Activated naive CD8-positive, alpha-beta T cell (primary cell): ENCODE data around the gene TSPAN32.
"Not testable (repeated sequence)": the region's sequence is repeated elsewhere in the genome, so short reads cannot be mapped to it uniquely, and the experiment has no call there.

ENCODE experiments used
- H3K27ac Mint-ChIP-seq: one replicate; pipeline ENCODE4 v1.8.0; 2021; ENCODE audit warnings: mixed read lengths
- H3K27me3 Mint-ChIP-seq: one replicate; pipeline ENCODE4 v1.8.0; 2021; ENCODE audit warnings: mixed read lengths
- H3K36me3 Mint-ChIP-seq: one replicate; pipeline ENCODE4 v1.8.0; 2021; ENCODE audit warnings: mixed read lengths
- H3K4me1 Mint-ChIP-seq: one replicate; pipeline ENCODE4 v1.8.0; 2021; ENCODE audit warnings: low read depth, mixed read lengths
- H3K4me3 Mint-ChIP-seq: one replicate; pipeline ENCODE4 v1.8.0; 2021; ENCODE audit warnings: mild to moderate bottlenecking, mixed read lengths
- H3K9me3 Mint-ChIP-seq: one replicate; pipeline ENCODE4 v1.8.0; 2021; ENCODE audit warnings: low read depth, mixed read lengths

TSPAN32 gene

DNA sequence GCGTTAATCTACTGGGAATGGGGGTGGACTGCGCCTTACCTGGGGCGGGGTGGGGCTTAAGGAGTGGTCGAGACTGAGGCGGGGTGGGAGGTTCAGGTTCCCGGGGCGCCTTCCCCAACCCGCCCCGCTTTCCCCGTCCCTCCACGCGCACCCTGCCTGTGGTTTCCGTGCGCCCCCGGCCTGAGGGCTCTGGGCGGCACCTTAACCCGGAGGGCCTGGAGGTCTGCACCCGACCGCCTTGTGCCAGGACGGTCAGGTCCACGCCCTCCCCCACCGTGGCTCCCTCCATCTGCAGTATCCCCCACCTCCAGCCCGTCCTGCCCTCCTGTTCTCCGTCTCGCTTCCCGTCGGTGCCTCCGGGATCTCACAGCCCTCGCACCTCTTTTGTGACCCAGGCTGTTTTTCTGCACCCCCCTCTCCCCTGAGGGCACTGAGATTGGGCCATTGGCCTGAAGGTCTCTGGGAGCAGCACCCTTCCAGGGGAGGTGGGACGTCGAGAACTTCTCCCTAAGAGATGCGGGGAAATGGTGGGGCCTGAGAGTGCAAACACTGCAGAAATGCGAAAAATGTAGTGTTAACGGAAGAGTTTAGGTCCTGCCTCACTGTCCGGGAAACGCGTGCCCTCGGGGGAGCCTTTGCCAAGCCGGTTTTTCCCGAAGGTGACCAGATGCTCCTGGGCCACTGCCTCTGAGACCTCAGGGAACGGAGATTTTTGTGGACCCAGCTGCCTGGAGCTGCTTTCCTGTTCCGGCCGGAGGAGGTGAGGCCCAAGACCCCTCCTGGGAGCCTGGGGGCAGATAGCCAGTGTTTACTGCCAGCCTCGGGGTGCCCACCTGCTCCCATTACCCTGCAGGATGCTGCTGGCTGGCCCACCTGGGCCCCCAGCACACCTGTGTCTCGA, 30.2 kb upstream of the TSPAN32 start:
- Mint-ChIP-seq H3K4me1 (peaks cover 13% of the 10 kb centered on the region), H3K36me3 (no peaks in the 10 kb centered on the region), H3K4me3 (peak overlapping the region; percentile 20), H3K27me3 (peaks cover 3% of the 10 kb centered on the region), H3K27ac (no peak overlapping the region), H3K9me3 (no peaks in the 10 kb centered on the region)

DNA sequence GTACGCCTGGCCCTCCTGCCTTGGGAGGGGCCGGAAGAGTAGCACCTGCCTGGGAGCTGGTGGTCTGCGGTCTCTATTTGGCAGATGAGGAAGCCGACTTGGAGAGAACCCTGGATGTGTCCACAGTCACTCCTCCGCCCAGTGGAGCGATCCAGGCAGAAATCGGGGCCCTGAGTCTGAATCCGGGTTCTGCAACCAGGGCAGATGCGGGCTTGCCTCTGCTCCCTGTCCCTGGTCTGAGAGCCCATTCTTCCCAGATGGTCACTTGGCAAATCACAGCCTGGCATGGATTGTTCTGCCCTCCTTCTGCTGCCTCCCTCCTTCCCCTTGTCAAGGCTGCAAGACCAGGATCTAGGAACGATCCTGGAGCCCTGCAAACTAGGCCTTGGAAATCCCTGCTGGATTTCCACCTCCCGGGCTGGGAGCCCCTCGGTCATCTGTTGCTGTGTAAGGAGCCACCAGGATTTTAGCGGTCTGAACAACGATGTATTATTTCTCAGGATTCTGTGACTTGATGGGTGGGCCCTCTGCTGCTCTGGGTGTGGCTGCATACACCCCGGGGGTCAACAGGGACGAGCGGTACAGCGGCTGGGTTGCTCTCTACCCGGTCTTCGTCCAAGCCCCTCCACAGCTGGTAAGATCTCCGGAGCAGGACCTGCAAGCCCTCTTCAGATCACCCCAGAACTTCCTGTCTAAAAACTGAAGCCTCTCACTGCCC, 29.4 kb upstream of the TSPAN32 start:
- Mint-ChIP-seq H3K27ac (no peak overlapping the region), H3K27me3 (peaks cover 3% of the 10 kb centered on the region), H3K9me3 (no peaks in the 10 kb centered on the region), H3K36me3 (no peaks in the 10 kb centered on the region), H3K4me3 (no peak overlapping the region), H3K4me1 (peaks cover 13% of the 10 kb centered on the region)

DNA sequence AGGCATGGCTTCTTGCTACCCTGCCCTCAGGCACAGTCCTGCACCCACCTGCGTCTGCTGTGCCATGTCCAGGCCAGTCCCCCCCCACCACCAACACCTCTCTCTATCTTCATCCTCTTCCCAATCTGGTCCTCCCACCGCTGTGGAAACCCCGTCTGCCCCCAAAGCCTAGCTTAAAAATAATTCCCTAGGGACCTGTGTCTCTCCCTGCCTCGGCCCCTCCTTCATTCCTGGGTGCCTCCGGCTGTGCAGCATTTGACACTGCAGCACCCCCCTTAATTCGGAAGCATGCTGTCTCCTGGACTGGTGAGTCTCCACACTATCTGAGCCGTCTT, 28.9 kb upstream of the TSPAN32 start:
- H3K9me3 Mint-ChIP-seq = no peaks in the 10 kb centered on the region
- peaks cover 3% of the 10 kb centered on the region for H3K27me3 Mint-ChIP-seq
- H3K36me3 Mint-ChIP-seq = peaks cover 3% of the 10 kb centered on the region
- H3K4me3 Mint-ChIP-seq = no peak overlapping the region
- H3K4me1 Mint-ChIP-seq = peaks cover 14% of the 10 kb centered on the region
- no peak overlapping the region for H3K27ac Mint-ChIP-seq

DNA sequence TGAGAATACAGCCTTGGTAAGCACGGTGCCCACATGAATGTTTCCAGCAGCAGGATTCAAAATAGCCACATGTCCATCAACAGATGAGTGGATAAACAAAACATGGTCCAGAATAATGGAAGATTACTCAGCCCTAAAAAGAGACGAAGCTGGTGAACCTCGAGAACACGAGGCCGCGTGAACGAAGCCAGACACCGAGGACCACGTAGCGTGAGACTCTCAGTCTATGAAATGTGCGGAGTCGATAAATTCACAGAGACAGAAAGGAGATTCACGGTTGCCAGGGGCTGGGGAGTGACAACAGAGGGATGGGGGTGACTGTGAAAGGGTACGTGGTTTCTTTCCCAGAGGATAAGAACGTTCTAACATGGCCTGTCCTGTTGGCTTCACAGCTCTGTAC, 28.5 kb upstream of the TSPAN32 start:
- Mint-ChIP-seq H3K27ac (no peak overlapping the region), H3K4me1 (peaks cover 11% of the 10 kb centered on the region), H3K4me3 (no peak overlapping the region), H3K9me3 (no peaks in the 10 kb centered on the region), H3K36me3 (peaks cover 5% of the 10 kb centered on the region), H3K27me3 (peaks cover 3% of the 10 kb centered on the region)

DNA sequence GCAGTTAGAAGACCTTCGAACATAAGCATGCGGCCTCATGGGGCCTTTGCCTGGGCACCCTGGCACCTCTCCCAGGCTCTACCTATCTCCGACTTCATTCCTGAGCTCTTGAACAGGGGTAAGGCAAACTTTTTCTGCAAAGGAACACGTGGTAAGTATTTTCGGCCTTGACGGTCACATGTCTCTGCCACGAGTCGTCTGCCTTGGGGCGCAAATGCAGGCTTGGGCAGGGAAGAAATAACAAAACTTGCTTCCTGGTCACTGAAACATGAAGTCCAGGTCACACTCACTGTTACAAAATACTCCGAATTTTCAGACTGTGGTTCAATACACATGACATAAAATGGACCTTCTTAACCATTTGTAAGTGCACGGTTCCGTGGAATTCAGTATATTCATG, 28.0 kb upstream of the TSPAN32 start:
- no peaks in the 10 kb centered on the region for H3K9me3 Mint-ChIP-seq
- H3K4me1 Mint-ChIP-seq = peaks cover 7% of the 10 kb centered on the region
- H3K27ac Mint-ChIP-seq = no peak overlapping the region
- H3K4me3 Mint-ChIP-seq = no peak overlapping the region
- H3K36me3 Mint-ChIP-seq = peaks cover 5% of the 10 kb centered on the region
- peaks cover 2% of the 10 kb centered on the region for H3K27me3 Mint-ChIP-seq

DNA sequence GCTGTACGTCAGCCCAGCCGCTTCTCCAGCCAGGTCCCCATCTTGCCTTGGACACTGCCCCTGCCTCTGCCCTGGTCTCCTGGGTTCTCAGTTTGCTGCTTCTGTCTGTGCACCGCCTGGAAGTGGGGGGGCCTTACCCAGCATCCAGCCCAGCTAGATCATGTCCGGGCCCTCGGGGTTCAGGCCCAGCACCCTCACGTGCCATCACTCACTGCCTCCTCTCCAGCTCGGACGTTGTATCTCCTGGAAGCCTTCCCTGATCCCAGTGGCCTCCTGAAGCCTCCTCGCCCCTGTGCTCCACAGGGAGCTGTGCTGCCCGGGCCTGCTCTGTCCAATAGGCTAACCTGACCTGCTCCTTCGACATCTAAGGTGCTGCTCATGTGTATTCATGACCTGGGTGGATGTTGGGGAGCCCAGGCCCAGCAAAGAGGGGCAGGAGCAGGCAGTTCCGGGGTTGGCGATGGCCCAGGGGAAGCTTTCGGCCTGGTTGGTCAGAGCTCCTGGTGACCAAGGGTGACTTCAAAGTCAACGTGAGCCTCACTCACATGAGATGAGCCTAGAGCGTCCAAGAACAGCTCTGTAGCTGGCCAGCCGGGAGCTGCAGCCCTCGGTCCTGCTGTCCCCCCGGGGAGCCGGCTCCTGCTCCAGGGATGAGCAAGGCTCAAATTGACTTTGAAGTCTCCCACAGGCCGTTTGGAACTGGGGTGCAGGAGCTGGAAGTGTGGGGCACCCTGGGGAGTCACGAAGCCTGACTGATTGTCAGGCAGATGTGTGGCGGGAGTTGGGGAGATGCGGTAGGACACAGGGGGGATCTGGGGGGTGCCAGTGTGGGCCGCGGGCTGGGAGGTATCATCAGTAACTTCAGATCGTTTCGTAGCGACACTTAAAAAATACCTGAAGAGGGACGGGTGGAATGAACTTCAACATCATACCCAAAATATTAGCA, 26.2 kb upstream of the TSPAN32 start:
- Mint-ChIP-seq H3K27me3 (peaks cover 2% of the 10 kb centered on the region), H3K4me3 (no peak overlapping the region), H3K27ac (no peak overlapping the region), H3K36me3 (peaks cover 12% of the 10 kb centered on the region), H3K9me3 (peaks cover 4% of the 10 kb centered on the region), H3K4me1 (peaks cover 3% of the 10 kb centered on the region)

DNA sequence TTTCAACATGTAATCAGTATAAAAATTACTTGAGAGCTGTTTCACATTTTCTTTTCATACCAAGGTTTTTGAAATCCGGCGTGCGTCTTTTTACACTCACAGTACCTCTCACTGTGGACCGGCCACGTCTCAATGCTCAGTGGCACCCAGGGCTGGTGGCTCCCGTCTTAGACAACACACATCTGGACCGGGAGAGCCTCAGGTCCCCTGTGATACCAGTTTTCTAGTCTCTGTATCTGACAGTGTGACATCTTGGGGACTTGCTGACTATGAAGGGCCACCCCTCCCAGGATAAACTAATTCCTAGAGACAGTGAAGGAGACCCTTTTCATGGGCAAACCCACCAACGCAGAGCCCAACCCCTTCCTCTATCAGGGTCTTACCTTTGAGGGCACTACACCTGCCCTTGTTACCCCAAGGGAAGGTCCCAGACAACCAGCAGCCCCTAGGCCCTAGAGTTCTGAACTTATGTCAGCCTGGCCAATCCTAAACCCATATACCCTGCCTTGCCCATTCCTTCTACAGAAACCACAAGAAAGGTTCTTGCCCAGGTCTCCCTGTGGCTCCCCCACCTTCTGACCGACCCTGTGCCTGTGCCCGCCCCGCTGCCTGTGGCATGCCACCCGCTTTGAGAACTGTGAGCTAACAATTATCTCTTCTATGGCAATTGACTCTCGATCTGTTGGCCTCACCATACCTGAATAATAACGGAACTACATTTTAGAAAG, 25.4 kb upstream of the TSPAN32 start:
- Mint-ChIP-seq H3K27ac (no peak overlapping the region), H3K4me3 (no peak overlapping the region), H3K27me3 (peaks cover 2% of the 10 kb centered on the region), H3K36me3 (peaks cover 12% of the 10 kb centered on the region), H3K4me1 (peaks cover 3% of the 10 kb centered on the region), H3K9me3 (peaks cover 4% of the 10 kb centered on the region)

DNA sequence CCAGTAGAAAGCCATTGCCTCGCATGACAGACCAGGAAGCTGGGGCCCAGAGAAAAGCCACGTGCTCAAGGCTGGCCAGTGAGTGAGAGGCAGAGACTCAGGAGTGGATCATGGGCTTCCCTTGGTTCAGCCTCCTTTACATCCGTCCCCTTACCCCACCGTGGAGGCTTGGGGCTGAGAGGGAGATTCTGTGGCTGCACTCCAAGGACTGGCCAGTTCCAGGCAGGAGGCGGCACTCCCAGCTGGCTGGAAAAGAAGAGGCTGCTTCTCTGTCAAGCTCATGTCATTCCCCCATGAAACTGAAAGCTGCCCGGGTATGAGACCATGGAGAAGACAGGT, 24.8 kb upstream of the TSPAN32 start:
- Mint-ChIP-seq H3K9me3 (peaks cover 8% of the 10 kb centered on the region), H3K4me1 (peaks cover 3% of the 10 kb centered on the region), H3K27me3 (no peaks in the 10 kb centered on the region), H3K27ac (no peak overlapping the region), H3K36me3 (peaks cover 12% of the 10 kb centered on the region), H3K4me3 (no peak overlapping the region)

DNA sequence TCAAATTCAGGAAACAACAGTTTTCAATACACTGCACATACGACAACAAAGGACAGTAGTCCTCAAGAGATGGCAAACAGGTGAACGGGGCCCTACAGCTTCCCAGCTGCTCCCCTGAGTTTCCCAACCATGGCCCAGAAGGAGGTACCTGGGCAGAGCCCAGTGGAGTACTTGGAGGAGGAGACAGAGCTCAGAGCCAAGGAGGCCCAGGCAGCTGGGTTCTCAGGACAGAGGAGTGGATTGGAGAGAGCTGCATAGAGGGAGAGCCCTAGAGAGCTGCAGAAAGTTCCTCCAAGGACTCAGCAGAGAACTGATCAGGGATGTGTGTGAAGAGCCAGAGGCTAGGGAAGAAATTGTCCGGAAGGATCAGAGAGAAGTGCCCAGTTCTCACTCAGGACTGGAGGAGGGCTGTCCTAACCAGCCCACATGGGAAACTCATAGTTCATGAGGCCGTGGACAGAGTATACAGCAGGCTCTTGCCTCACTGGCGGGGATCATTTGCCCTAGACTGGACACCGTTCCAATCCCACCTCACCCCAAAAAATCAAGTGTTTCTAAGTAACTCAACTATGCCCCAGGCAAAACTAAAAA, 23.8 kb upstream of the TSPAN32 start:
- H3K27me3 Mint-ChIP-seq = no peaks in the 10 kb centered on the region
- no peak overlapping the region for H3K27ac Mint-ChIP-seq
- no peak overlapping the region for H3K4me3 Mint-ChIP-seq
- peaks cover 3% of the 10 kb centered on the region for H3K4me1 Mint-ChIP-seq
- peaks cover 15% of the 10 kb centered on the region for H3K36me3 Mint-ChIP-seq
- H3K9me3 Mint-ChIP-seq = peaks cover 12% of the 10 kb centered on the region

DNA sequence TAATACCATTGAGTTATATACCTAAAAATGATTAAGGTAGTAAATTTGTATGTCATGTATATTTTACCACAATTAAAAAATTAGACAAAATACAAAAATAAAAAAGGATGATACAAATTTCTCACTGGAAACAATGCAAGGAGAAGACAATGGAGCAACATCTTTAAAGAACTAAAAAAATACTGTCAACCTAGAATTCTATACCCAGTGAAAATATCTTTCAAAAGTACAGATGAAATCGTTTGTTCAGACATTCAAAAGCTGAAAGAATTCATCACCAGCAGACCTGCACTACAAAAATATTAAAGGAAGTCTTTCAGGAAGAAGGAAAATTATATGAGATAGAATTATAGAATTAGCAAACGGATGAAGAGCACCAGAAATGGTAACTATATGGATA, 21.6 kb upstream of the TSPAN32 start:
- H3K9me3 Mint-ChIP-seq = peaks cover 12% of the 10 kb centered on the region
- no peaks in the 10 kb centered on the region for H3K27me3 Mint-ChIP-seq
- H3K36me3 Mint-ChIP-seq = peaks cover 15% of the 10 kb centered on the region
- H3K4me3 Mint-ChIP-seq = no peak overlapping the region
- H3K27ac Mint-ChIP-seq = no peak overlapping the region
- H3K4me1 Mint-ChIP-seq = peaks cover 3% of the 10 kb centered on the region

DNA sequence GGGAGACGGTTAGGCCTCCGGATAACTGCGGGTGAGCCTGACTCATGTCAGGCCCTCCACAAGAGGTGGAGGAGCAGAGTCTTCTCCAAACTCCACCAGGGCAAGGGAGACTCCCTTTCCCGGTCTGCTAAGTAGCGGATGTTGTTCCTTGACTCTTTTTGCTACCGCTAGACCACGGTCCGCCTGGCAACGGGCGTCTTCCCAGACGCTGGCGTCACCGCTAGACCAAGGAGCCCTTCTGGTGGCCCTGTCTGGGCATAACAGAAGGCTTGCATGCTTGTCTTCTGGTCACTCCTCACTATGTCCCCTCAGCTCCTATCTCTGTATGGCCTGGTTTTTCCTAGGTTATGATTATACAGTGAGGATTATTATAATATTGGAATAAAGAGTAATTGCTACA, 15.5 kb upstream of the TSPAN32 start:
- not testable (repeated sequence) for H3K27me3 Mint-ChIP-seq, H3K9me3 Mint-ChIP-seq, H3K4me3 Mint-ChIP-seq, H3K27ac Mint-ChIP-seq, H3K36me3 Mint-ChIP-seq
- peaks cover 23% of the 10 kb centered on the region for H3K4me1 Mint-ChIP-seq

DNA sequence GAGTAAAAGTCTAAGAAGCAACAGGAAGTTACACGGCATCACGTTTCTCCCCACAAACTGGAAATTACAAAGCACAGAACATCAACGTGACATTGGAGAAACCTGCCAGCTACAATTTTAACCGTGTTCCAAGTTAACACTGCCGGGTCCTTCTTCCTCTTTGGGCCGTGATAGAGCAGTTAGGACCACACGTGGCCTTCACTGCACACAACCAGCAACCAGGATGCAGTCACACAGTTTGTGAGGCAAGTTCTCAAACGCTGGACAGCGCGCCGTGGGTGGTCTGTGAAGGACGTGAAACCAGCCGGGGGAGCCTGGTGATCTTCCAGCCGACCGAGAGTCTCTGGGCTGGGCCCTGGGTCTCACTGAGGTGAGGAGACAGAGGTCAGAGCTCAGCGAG, 14.7 kb upstream of the TSPAN32 start:
- H3K4me1 Mint-ChIP-seq = peaks cover 23% of the 10 kb centered on the region
- no peak overlapping the region for H3K4me3 Mint-ChIP-seq
- H3K9me3 Mint-ChIP-seq = peaks cover 3% of the 10 kb centered on the region
- peak overlapping the region; percentile 46 for H3K27ac Mint-ChIP-seq
- H3K27me3 Mint-ChIP-seq = no peaks in the 10 kb centered on the region
- peaks cover 5% of the 10 kb centered on the region for H3K36me3 Mint-ChIP-seq

DNA sequence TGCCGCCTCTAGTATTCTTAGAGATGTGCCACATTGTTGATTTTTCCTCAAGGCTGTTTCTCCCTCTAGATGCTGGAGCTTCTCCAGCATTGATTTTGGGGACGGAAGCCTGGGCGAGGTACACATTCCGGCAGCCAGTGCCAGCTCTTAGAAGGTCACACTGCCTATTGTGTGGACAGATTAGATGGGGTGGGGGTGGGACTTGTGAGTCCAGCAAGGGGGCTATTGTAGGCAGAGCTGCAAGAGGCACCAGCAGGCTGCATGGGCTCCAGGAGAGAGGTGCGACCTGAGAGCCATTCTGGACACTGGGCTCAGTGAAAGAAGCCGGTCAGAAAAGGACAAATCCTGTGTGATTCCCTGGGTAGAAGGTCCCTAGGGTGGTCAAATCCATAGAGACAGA, 12.5 kb upstream of the TSPAN32 start:
- Mint-ChIP-seq H3K4me1 (peaks cover 37% of the 10 kb centered on the region), H3K36me3 (peaks cover 2% of the 10 kb centered on the region), H3K27me3 (no peaks in the 10 kb centered on the region), H3K27ac (no peak overlapping the region), H3K9me3 (no peaks in the 10 kb centered on the region), H3K4me3 (no peak overlapping the region)

DNA sequence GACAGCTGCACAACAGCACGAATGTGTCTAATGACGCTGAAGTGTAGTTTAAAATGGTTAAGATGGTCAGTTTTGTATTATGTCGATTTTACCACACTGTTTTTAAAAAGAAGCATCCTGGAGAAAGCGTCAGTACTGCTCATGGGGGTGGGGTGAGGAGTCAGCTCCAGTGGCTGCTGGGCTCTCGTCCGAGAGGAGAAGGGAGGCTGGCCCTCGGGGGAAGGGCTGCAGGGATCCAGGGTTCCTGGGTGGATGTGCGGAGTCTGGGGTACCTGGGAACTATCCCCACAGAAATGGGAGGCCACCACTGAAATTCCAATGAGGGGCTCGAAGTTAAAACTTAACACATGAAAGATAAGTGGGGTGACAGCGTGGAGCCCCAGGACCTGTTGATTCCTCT, 12.0 kb upstream of the TSPAN32 start:
- peaks cover 42% of the 10 kb centered on the region for H3K4me1 Mint-ChIP-seq
- peaks cover 2% of the 10 kb centered on the region for H3K36me3 Mint-ChIP-seq
- no peaks in the 10 kb centered on the region for H3K9me3 Mint-ChIP-seq
- H3K4me3 Mint-ChIP-seq = no peak overlapping the region
- no peaks in the 10 kb centered on the region for H3K27me3 Mint-ChIP-seq
- H3K27ac Mint-ChIP-seq = no peak overlapping the region
